IMR-90 (cell line): ENCODE results near the gene PCNP. TPM values are rescaled to one million over a fixed set of nuclear protein-coding genes. Genes with fewer than 3 reads are reported as not detected.

Experiments used
- ATAC-seq: fragments of 200-7000 bp; cut with Tn5 transposase; 2 replicates; pipeline ENCODE4 v1.9.1; 2020; ENCODE audit warnings: low read depth, mild to moderate bottlenecking, moderate library complexity
- BruUV-seq: library from RNA; stranded (reverse); fragments of 400-500 nt; replicated peaks from 2 replicates; lab custom pipeline; 2021; lab: Mats Ljungman, UMichigan
- CTCF ChIA-PET: fragments of 300-600 bp; formaldehyde crosslinking; extraction: SDS; loops from one replicate; lab custom pipeline; 2021; ENCODE audit warnings: antibody characterized with exemption; lab: Yijun Ruan, JAX
- POLR2A ChIA-PET: fragments of 300-600 bp; sonication (Branson Sonifier 250); formaldehyde crosslinking; loops from one replicate; lab custom pipeline; 2022; ENCODE audit warnings: antibody characterized with exemption; ENCODE audit not compliant: unreplicated experiment; lab: Charles Lee
- DNase-seq: peaks from one replicate; pipeline ENCODE4 v3.0.0; 2013
- H2AFZ ChIP-seq: replicated peaks from 2 replicates; pipeline ENCODE3; 2013; ENCODE audit warnings: low read length, mild to moderate bottlenecking; ENCODE audit not compliant: poor library complexity
- H2AK5ac ChIP-seq: 2 replicates; pipeline ENCODE4 v1.6.1; 2013; ENCODE audit warnings: low read depth, low read length, inconsistent platforms
- H2AK9ac ChIP-seq: replicated peaks from 2 replicates; pipeline ENCODE3; 2013; ENCODE audit warnings: mild to moderate bottlenecking, low read depth, low read length, moderate library complexity; ENCODE audit not compliant: poor library complexity
- H2BK120ac ChIP-seq: 2 replicates; pipeline ENCODE4 v1.6.1; 2013; ENCODE audit warnings: low read depth, low read length, inconsistent platforms
- H2BK15ac ChIP-seq: 3 replicates; pipeline ENCODE4 v1.6.1; 2013; ENCODE audit warnings: low read depth, low read length, inconsistent platforms
- H2BK20ac ChIP-seq: 2 replicates; pipeline ENCODE4 v1.6.1; 2013; ENCODE audit warnings: low read depth, mild to moderate bottlenecking, inconsistent platforms, low read length, moderate library complexity
- H2BK5ac ChIP-seq: 2 replicates; pipeline ENCODE4 v1.6.1; 2013; ENCODE audit warnings: mild to moderate bottlenecking, low read depth, low read length, inconsistent platforms; ENCODE audit not compliant: poor library complexity, severe bottlenecking
- H3K14ac ChIP-seq: replicated peaks from 2 replicates; pipeline ENCODE4 v1.6.1; 2013; ENCODE audit warnings: low read depth, low read length, inconsistent platforms
- H3K18ac ChIP-seq: 2 replicates; pipeline ENCODE4 v1.6.1; 2013; ENCODE audit warnings: low read depth, low read length, control low read depth
- H3K23ac ChIP-seq: 2 replicates; pipeline ENCODE4 v1.6.1; 2013; ENCODE audit warnings: low read depth, low read length, inconsistent platforms
- H3K27ac ChIP-seq: 2 replicates; pipeline ENCODE4 v1.5.1; 2013; ENCODE audit warnings: mild to moderate bottlenecking, control low read depth, low read length; ENCODE audit not compliant: insufficient read depth
- H3K27me3 ChIP-seq: 2 replicates; pipeline ENCODE4 v1.6.1; 2013; ENCODE audit warnings: low read length; ENCODE audit not compliant: control insufficient read depth, insufficient read depth
- H3K36me3 ChIP-seq: 2 replicates; pipeline ENCODE4 v1.6.1; 2013; ENCODE audit warnings: low read length, mixed read lengths; ENCODE audit not compliant: control insufficient read depth, insufficient read depth
- H3K4ac ChIP-seq: 2 replicates; pipeline ENCODE4 v1.6.1; 2013; ENCODE audit warnings: low read depth, low read length, inconsistent platforms
- H3K4me1 ChIP-seq: 2 replicates; pipeline ENCODE4 v1.6.1; 2013; ENCODE audit warnings: low read length, mixed read lengths; ENCODE audit not compliant: control insufficient read depth, insufficient read depth
- H3K4me2 ChIP-seq: 2 replicates; pipeline ENCODE4 v1.6.1; 2013; ENCODE audit warnings: low read depth, mild to moderate bottlenecking, control low read depth, low read length, moderate library complexity
- H3K4me3 ChIP-seq: 2 replicates; pipeline ENCODE4 v1.5.1; 2013; ENCODE audit warnings: low read depth, mild to moderate bottlenecking, control low read depth, low read length, moderate library complexity; ENCODE audit not compliant: insufficient read depth
- H3K56ac ChIP-seq: 2 replicates; pipeline ENCODE4 v1.6.1; 2013; ENCODE audit warnings: low read length, inconsistent platforms; ENCODE audit not compliant: insufficient read depth; ENCODE audit errors: extremely low read depth
- H3K79me1 ChIP-seq, 2 experiments: 2 replicates each; pipeline ENCODE4 v1.6.1; 2013; ENCODE audit warnings: low read length in 2 of 2, inconsistent platforms in 1 of 2, low read depth in 1 of 2
- H3K9ac ChIP-seq: 2 replicates; pipeline ENCODE4 v1.6.1; 2013; ENCODE audit warnings: low read depth, low read length, control low read depth
- H3K9me1 ChIP-seq: 2 replicates; pipeline ENCODE4 v1.6.1; 2013; ENCODE audit warnings: low read length, inconsistent platforms; ENCODE audit not compliant: insufficient read depth
- H3K9me3 ChIP-seq: 2 replicates; pipeline ENCODE4 v1.6.1; 2013; ENCODE audit warnings: low read length; ENCODE audit not compliant: control insufficient read depth, insufficient read depth
- H4K20me1 ChIP-seq: 2 replicates; pipeline ENCODE4 v1.6.1; 2013; ENCODE audit warnings: low read length, inconsistent platforms; ENCODE audit not compliant: insufficient read depth
- H4K5ac ChIP-seq: 2 replicates; pipeline ENCODE4 v1.6.1; 2013; ENCODE audit warnings: mild to moderate bottlenecking, low read depth, low read length, control low read depth
- H4K8ac ChIP-seq, 2 experiments: 2 replicates each; pipeline ENCODE4 v1.6.1; 2013; ENCODE audit warnings: low read depth in 2 of 2, low read length in 2 of 2, control low read depth in 1 of 2, inconsistent platforms in 1 of 2
- H4K91ac ChIP-seq: 2 replicates; pipeline ENCODE4 v1.6.1; 2013; ENCODE audit warnings: low read depth, low read length, inconsistent platforms; ENCODE audit not compliant: insufficient read depth
- BHLHE40 ChIP-seq: fragments of 150-350 bp; IDR thresholded peaks from 2 replicates; pipeline ENCODE4 v1.6.1; 2016; ENCODE audit warnings: mild to moderate bottlenecking, low read depth, low read length
- CEBPB ChIP-seq: IDR thresholded peaks from 2 replicates; pipeline ENCODE4 v1.6.1; 2012; ENCODE audit warnings: low read depth, low read length, improper control_type of control experiment
- CHD1 ChIP-seq: IDR thresholded peaks from 2 replicates; pipeline ENCODE4 v1.6.1; 2012; ENCODE audit warnings: low read depth, low read length, improper control_type of control experiment
- CTCF ChIP-seq: conservative IDR thresholded peaks from 2 replicates; pipeline ENCODE4 v1.5.1; 2012; ENCODE audit warnings: mild to moderate bottlenecking, low read depth, low read length, improper control_type of control experiment
- ELK1 ChIP-seq: fragments of 150-350 bp; IDR thresholded peaks from 2 replicates; pipeline ENCODE4 v1.6.1; 2016; ENCODE audit warnings: low read depth, mild to moderate bottlenecking, low read length, moderate library complexity, borderline replicate concordance
- FOS ChIP-seq: fragments of 150-350 bp; IDR thresholded peaks from 2 replicates; pipeline ENCODE4 v1.6.1; 2016; ENCODE audit warnings: low read depth, low read length
- MAFK ChIP-seq: IDR thresholded peaks from 2 replicates; pipeline ENCODE4 v1.6.1; 2012; ENCODE audit warnings: low read depth, low read length, improper control_type of control experiment
- MAZ ChIP-seq: IDR thresholded peaks from 2 replicates; pipeline ENCODE4 v1.6.1; 2012; ENCODE audit warnings: low read depth, mild to moderate bottlenecking, low read length, improper control_type of control experiment, moderate library complexity, borderline replicate concordance
- MXI1 ChIP-seq: IDR thresholded peaks from 2 replicates; pipeline ENCODE4 v1.6.1; 2012; ENCODE audit warnings: low read depth, mild to moderate bottlenecking, low read length, moderate library complexity, borderline replicate concordance
- NFE2L2 ChIP-seq: fragments of 150-350 bp; IDR thresholded peaks from 2 replicates; pipeline ENCODE4 v1.6.1; 2016; ENCODE audit warnings: low read depth, mild to moderate bottlenecking, low read length
- POLR2A ChIP-seq: IDR thresholded peaks from 2 replicates; pipeline ENCODE4 v1.6.1; 2012; ENCODE audit warnings: mild to moderate bottlenecking, low read depth, low read length
- RAD21 ChIP-seq: IDR thresholded peaks from 2 replicates; pipeline ENCODE4 v1.6.1; 2012; ENCODE audit warnings: low read length, improper control_type of control experiment
- RCOR1 ChIP-seq: IDR thresholded peaks from 2 replicates; pipeline ENCODE4 v1.6.1; 2012; ENCODE audit warnings: mild to moderate bottlenecking, low read length, improper control_type of control experiment; ENCODE audit not compliant: insufficient replicate concordance
- RFX5 ChIP-seq: IDR thresholded peaks from 2 replicates; pipeline ENCODE4 v1.8.0; 2012; ENCODE audit warnings: low read depth, mild to moderate bottlenecking, low read length, moderate library complexity
- SMC3 ChIP-seq: fragments of 150-350 bp; IDR thresholded peaks from 2 replicates; pipeline ENCODE4 v1.6.1; 2016; ENCODE audit warnings: low read depth, mild to moderate bottlenecking, antibody characterized with exemption, low read length, moderate library complexity
- USF2 ChIP-seq: fragments of 150-350 bp; IDR thresholded peaks from 2 replicates; pipeline ENCODE4 v1.6.1; 2017; ENCODE audit warnings: mild to moderate bottlenecking, antibody characterized with exemption, low read length, low read depth
- WGBS, 2 experiments: methylation state at CpG; one replicate each; pipeline versions ENCODE4 v1.1.5 to v1.1.7; 2013; ENCODE audit warnings: missing lambda C conversion rate in 2 of 2; ENCODE audit not compliant: insufficient read length in 1 of 2; ENCODE audit errors: extremely low coverage in 2 of 2; 5-methylcytosine and 5-hydroxymethylcytosine counted together
- dilution Hi-C: fragments of 300-500 bp; cut with HindIII; formaldehyde crosslinking; loops from one replicate; pipeline ENCODE4 v1.14.3; 2018; ENCODE audit warnings: low sequenced_read_pairs; ENCODE audit not compliant: unreplicated experiment
- in situ Hi-C: fragments of 300-500 bp; cut with MboI; formaldehyde crosslinking; loops from 3 replicates; pipeline ENCODE4 v1.14.3; 2019; ENCODE audit warnings: low sequenced_read_pairs, inconsistent platforms, mixed read lengths
- intact Hi-C: fragments of 100-400 bp; cut with micrococcal nuclease; formaldehyde crosslinking; loops from 2 replicates; pipeline ENCODE4 v1.10.0; 2022
- polyA plus RNA-seq, 3 experiments: library from polyadenylated mRNA; depleted of rRNA; stranded (reverse); fragments of >200 nt; gene quantifications; 2 replicates each; pipeline ENCODE4 v1.2.3, GENCODE V29; 2012; ENCODE audit warnings: low replicate concordance in 1 of 3
- total RNA-seq: library from RNA; depleted of rRNA; stranded (reverse); fragments of >200 nt; gene quantifications from 2 replicates; pipeline ENCODE4 v1.2.3, GENCODE V29; 2012

The PCNP gene
- total and polyA plus RNA-seq, 2 of the 4 experiments (the other 2 are of a cell fraction), result 34.6 to 53.2 TPM

GRCh38 chr3:101602731-101603130 is 28.8 kb downstream of the PCNP start:
- H3K4me2 ChIP-seq, result no peak overlapping the region
- ATAC-seq, result no peak
- no CpG with 5 or more reads among the region's 3 CpGs for WGBS, 2 experiments
- no peak overlapping the region for H2AK9ac ChIP-seq
- no peak overlapping the region for H2BK120ac ChIP-seq
- no peak overlapping the region for H3K4ac ChIP-seq
- no TSS peak for BruUV-seq
- H4K20me1 ChIP-seq, result no peaks in the 10 kb centered on the region
- H3K27ac ChIP-seq, result no peak overlapping the region
- H4K91ac ChIP-seq, result no peak overlapping the region
- H2AFZ ChIP-seq, result no peak overlapping the region
- no peak for DNase-seq
- POLR2A ChIA-PET, result no interaction called here
- H3K9me1 ChIP-seq, result peaks cover 3% of the 10 kb centered on the region; the same call in 1 of the 2 replicates
- peaks cover 2% of the 10 kb centered on the region; the same call in 1 of the 2 replicates for H3K4me1 ChIP-seq
- no peak overlapping the region for H3K18ac ChIP-seq
- H4K5ac ChIP-seq, result no peak overlapping the region
- H4K8ac ChIP-seq, result no peak overlapping the region
- peaks cover 5% of the 10 kb centered on the region; the same call in 1 of the 2 replicates for H3K36me3 ChIP-seq
- intact Hi-C loops, result no loop called here
- dilution Hi-C loops, result no loop called here
- no peak for TF ChIP-seq BHLHE40
- TF ChIP-seq NFE2L2, result no peak
- TF ChIP-seq RFX5, result no peak
- TF ChIP-seq CTCF, result no peak
- TF ChIP-seq ELK1, result no peak
- no peak for TF ChIP-seq POLR2A
- no peak for TF ChIP-seq MXI1
- no peak for TF ChIP-seq RAD21
- no peak for TF ChIP-seq FOS
- TF ChIP-seq CEBPB, result no peak
- TF ChIP-seq USF2, result no peak
- no peak for TF ChIP-seq RCOR1
- TF ChIP-seq SMC3, result no peak
- TF ChIP-seq MAZ, result no peak
- no peak for TF ChIP-seq CHD1
- no peak for TF ChIP-seq MAFK
- H3K14ac ChIP-seq, result no peak overlapping the region
- CTCF ChIA-PET, result no interaction called here
- H2AK5ac ChIP-seq, result no peak overlapping the region
- in situ Hi-C loops, result no loop called here
- no peak overlapping the region for H2BK15ac ChIP-seq
- H3K27me3 ChIP-seq, result no peaks in the 10 kb centered on the region
- no peak overlapping the region for H2BK5ac ChIP-seq
- no peak overlapping the region for H3K9ac ChIP-seq
- no peak overlapping the region for H3K56ac ChIP-seq
- H3K9me3 ChIP-seq, result no peaks in the 10 kb centered on the region
- peaks cover 0 to 4% of the 10 kb centered on the region in 2 experiments; a peak in 1 of 4 replicates for H3K79me1 ChIP-seq
- no peak overlapping the region for H3K4me3 ChIP-seq
- H3K23ac ChIP-seq, result no peak overlapping the region
- H2BK20ac ChIP-seq, result no peak overlapping the region
